ENCODE results near the gene CHERP.

DNA sequence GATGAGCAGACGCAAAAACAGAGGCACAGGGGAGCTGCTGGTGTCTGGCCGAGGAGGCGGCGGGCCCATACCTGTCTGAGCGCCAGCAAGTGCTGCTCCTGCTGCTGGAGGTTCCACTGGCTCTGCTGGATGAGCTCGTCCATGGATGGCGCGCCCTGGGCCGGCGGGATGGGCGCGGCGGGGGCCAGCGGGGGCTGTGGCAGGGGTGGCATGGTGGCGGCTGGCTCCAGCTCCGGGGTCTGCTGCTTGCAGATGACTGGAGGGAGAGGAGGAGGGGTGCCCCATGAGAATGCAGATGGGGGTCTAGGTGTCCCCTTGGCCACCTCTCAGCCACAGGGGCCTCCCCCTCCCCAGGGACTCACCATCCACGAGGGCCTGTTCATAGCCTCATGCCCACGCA, 6.9 kb downstream of the CHERP start:
- TF ChIP-seq RFX5 (IDR thresholded peaks at IDR 0.05), result no peak
- TF ChIP-seq ESRRA (IDR thresholded peaks at IDR 0.05; ENCODE audit: borderline replicate concordance, low read length), result no peak
- TF ChIP-seq, protein P1, sequence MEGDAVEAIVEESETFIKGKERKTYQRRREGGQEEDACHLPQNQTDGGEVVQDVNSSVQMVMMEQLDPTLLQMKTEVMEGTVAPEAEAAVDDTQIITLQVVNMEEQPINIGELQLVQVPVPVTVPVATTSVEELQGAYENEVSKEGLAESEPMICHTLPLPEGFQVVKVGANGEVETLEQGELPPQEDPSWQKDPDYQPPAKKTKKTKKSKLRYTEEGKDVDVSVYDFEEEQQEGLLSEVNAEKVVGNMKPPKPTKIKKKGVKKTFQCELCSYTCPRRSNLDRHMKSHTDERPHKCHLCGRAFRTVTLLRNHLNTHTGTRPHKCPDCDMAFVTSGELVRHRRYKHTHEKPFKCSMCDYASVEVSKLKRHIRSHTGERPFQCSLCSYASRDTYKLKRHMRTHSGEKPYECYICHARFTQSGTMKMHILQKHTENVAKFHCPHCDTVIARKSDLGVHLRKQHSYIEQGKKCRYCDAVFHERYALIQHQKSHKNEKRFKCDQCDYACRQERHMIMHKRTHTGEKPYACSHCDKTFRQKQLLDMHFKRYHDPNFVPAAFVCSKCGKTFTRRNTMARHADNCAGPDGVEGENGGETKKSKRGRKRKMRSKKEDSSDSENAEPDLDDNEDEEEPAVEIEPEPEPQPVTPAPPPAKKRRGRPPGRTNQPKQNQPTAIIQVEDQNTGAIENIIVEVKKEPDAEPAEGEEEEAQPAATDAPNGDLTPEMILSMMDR (IDR thresholded peaks at IDR 0.05), result no peak
- no peak for TF ChIP-seq EP300 (IDR thresholded peaks at IDR 0.05)
- no peak for TF ChIP-seq TFCP2L1 (CRISPR knock-in tag; IDR thresholded peaks at IDR 0.05)
- no peak for TF ChIP-seq KDM1A (IDR thresholded peaks at IDR 0.05; ENCODE audit: low read depth)
- TF ChIP-seq BHLHE40 (IDR thresholded peaks at IDR 0.05; ENCODE audit: low read depth, low read length), result no peak
- no peak for TF ChIP-seq RAD21 (conservative IDR thresholded peaks at IDR 0.05 in 1 of 2, IDR thresholded peaks at IDR 0.05 in 1 of 2)
